Inferior parietal cortex (tissue), 1 donor: ENCODE data around the gene STRADB.
"Not testable (repeated sequence)": the region's sequence is repeated elsewhere in the genome, so short reads cannot be mapped to it uniquely, and the experiment has no call there.

Source experiments
- DNase-seq: peaks from one replicate; pipeline ENCODE4 v3.0.0-alpha.2; 2016; ENCODE audit errors: extremely low spot score

STRADB gene

DNA sequence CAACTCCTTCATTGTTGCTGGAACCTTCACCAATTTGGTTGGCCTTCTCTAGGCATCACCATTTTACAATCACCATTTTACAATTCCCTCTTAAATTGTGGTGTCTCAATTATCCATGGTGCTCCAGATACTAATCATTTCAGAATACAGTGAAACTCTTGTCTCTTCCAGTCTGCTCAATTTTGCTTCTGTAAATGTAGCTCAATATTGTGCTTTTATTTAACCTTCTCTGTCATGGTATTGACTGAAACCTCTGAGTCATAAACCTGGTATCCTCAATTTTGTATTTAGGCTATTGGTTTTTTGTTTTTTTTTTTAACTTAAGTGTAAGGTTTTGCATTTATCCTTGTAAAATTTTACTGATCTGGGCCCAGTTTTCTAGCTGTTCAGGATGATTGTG, 16.1 kb downstream of the STRADB start:
- no peak for DNase-seq

GRCh38 chr2:201470821-201471731, 19.5 kb downstream of the STRADB start:
- no peak for DNase-seq

- no peak for DNase-seq
These were observed 20.3 kb downstream of the STRADB start for GRCh38 chr2:201471732-201472393.

- DNase-seq: no peak
These were observed 20.9 kb downstream of the STRADB start for GRCh38 chr2:201472411-201472810.

GRCh38 chr2:201482543-201482942, 31.0 kb downstream of the STRADB start:
- no peak for DNase-seq

DNA sequence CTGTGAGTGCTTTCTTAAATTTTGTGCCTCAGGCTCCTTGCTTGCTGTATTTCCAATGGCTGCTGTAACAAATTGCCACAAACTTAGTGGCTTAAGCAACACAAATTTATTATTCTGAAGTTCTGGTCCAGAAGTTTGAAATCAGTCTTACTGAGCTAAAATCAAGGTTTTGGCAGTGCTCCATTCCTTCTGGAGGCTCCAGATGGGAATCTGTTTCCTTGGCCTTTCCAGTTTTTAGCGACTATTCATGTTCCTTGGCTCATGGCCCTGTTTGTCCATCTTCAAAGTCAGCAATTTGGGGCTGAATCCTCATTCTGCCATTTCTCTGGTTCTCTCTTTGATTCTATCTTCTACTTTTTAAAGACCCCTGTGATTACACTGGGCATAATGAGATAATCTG, 31.8 kb downstream of the STRADB start:
- DNase-seq: no peak

DNA sequence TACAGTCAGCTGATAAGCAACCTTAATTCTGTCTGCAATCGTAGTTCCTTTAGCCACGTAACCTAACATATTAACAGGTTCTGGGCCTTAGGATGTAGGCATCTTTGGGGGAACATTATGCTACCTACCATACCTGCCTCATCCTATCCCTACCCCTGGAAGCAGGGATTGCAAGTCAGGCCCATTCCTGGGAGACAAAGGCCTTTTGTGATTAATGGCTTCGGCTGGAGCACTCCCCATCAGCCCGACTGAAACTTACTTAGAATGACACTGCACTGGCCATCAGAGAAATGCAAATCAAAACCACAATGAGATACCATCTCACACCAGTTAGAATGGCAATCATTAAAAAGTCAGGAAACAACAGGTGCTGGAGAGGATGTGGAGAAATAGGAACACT, 32.2 kb downstream of the STRADB start:
- not testable (repeated sequence) for DNase-seq

GRCh38 chr2:201484805-201485204, 33.3 kb downstream of the STRADB start:
- no peak for DNase-seq

DNA sequence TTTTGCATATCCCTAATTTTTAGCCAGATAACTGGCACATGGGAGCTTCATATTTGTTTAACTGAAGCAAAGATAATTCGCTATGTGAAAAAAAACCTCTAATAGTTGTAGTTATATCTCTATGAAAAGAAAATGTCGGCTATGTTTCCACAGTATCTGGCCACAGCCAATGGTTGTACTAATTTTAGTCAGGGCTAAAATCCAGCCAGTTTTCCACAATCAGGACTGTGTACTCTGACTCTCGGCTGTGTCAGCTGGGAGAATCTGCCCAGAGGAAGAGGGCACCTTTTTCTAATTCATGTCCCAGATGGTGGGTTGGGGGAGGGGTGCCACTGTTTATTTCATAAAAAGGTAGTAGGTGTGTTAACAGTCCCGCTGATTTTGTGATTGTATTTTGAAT, 38.8 kb downstream of the STRADB start:
- DNase-seq: no peak

DNA sequence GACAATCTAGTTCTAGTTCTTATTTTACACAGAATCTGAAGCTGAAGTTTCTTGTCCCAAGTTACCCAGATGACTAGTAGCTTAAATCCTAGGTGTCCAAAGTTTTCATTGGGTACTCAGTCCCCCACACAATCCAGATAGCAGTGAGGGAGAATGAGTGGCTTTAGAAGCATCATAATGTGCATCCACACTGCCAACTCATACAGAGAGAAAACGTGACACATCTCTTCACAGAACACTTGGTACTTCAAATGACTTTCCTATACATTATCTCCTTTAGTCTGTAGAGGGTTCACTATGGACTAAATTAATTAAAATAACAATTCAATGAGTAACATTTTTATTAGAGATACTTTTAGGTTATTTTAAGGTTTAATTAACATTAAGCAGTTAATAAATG, 45.2 kb downstream of the STRADB start:
- DNase-seq: no peak

GRCh38 chr2:201500534-201500933, 49.0 kb downstream of the STRADB start:
- DNase-seq: no peak

DNA sequence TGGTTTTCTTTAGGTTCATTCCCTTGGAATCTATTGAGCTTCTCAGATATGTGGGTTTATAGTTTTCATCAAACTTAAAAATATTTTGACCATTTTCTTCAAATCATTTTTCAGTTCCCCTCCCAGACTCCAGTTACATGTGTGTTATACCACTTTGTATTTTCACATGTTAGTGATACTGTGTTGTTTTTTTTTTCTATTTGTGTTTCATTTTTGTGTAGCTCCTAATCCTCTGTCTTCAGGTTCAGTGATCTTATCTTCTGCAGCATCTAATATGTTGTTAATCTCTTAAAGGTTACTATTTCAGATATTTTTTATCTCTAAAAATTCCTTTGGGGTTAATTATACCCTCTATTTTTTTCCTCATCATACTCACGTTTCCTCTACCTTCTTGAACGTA, 51.2 kb downstream of the STRADB start:
- no peak for DNase-seq

DNA sequence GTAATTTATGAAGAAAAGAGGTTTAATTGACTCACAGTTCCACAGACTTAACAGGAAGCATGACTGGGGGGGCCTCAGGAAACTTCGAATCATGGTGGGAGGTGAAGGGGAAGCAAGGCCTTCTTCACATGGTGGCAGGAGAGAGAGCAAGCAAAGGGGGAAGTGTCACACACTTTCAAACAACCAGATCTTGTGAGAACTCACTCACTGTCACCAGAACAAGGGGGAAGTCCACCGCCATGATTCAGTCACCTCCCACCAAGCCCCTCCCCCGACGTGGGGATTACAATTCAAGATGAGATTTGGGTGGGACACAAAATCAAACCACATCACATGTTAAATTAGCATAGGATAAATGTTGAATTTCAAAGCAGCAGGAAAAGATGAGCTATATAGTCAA, 56.2 kb downstream of the STRADB start:
- no peak for DNase-seq

DNA sequence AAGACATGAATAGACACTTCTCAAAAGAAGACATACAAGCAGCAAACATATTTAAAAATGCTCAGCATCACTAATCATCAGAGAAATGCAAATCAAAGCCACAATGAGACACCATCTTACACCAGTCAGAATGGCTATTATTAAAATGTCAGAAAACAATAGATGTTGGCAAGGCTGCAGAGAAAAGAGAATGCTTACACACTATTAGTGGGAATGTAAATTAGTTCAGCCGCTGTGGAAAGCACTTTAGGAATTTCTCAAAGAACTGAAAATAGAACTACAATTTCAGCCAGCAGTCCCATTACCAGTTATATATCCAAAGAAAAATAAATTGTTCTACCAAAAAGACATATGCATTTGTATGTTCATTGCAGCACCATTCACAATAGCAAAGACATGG, 61.7 kb downstream of the STRADB start:
- DNase-seq: no peak

DNA sequence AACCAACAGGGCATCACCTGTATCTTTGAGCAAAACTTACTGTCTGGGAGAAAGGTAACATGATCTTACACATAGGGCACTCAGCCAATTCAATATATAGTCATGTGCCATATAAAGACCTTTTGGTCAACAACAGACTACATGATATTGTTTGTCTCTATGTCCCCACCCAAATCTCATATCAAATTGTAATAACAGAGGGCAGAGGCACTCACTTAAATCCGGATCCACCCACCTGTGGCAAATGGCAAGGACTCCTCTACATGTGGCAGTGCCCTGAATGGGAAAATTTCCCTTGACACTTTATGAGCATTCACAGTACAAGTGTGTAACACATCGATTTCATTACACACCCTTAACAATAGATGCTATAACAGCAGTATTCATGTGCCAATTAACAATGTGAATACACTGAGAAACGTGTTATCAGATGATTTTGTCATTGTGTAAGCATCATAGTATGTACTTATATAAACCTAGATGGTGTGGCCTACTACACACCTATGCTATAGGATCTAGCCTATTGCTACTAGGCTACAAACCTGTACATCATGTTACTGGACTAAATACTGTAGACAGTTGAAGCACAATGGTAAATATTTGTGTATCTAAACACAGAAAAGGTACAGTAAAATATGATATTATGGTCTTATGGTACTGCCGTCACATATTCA, 64.2 kb downstream of the STRADB start:
- no peak for DNase-seq

GRCh38 chr2:201517094-201517493, 65.6 kb downstream of the STRADB start:
- DNase-seq: no peak

DNA sequence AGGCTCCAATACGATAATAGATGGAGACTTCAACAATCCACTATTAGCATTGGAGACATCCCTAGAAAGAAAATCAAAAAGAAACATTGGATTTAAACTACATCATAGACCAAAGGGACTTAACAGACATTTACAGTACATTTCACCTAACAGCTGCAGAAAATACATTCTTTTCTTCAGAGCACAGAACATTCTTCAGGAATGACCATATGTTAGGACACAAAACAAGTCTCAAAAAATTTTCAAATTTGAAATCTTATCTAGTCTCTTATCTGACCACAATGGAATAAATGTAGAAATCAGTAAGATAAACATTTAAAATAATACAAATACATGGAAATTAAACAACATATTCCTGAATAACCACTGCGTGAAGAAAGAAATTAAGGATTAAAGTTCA, 68.7 kb downstream of the STRADB start:
- DNase-seq: no peak

- no peak for DNase-seq
These were observed 71.4 kb downstream of the STRADB start for GRCh38 chr2:201522965-201523364.

- DNase-seq: no peak
These were observed 72.0 kb downstream of the STRADB start for GRCh38 chr2:201523506-201523905.
